GM21737 (cell line): ENCODE data around the gene MSANTD2.

Experiments used
- ATAC-seq: cut with Tn5 transposase; IDR thresholded peaks from one replicate; pipeline ENCODE4 v1.9.1; 2021; ENCODE audit warnings: mild to moderate bottlenecking, moderate library complexity; ENCODE audit not compliant: unreplicated experiment

Gene MSANTD2

DNA sequence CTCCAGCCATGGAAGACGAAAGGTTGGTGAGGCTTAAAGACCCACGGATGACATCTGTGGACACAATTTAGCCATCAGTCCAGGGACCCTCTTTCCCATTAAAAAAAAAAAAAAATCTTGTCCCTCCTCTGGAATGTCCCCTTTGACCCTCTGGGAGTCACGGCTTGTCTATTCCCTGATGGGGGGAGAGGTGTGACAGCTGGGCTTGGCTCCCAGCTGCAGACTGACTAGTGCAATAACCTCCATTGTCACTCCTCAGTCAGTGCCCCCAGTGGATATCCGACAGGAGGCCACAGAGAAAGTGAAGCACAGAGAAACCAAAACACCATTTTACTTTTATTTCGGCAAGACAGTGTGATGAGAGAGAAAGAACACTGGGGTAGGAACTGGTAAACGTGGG, 45.5 kb downstream of the MSANTD2 start:
- no peak for ATAC-seq

DNA sequence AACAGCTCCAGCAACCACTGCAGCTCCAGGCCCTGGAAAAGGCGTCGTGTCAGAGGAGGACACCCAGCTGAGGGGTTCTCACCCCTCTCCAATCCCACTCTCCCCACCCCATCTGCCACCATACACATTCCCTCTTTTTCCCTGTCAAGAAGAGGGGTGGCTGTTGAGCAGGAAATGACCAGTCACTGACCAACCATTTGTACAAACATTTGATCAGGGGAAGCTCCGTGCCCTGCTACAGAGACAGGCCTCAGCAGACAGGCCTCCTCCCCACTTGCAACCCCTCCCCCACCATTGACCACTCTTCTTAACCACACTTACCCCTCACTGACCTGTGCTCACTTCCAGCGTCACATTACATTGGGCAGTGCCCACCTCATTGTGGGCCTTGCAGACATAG, 45.9 kb downstream of the MSANTD2 start:
- ATAC-seq: no peak

GRCh38 chr11:124753624-124754023, 46.6 kb downstream of the MSANTD2 start:
- ATAC-seq: no peak

DNA sequence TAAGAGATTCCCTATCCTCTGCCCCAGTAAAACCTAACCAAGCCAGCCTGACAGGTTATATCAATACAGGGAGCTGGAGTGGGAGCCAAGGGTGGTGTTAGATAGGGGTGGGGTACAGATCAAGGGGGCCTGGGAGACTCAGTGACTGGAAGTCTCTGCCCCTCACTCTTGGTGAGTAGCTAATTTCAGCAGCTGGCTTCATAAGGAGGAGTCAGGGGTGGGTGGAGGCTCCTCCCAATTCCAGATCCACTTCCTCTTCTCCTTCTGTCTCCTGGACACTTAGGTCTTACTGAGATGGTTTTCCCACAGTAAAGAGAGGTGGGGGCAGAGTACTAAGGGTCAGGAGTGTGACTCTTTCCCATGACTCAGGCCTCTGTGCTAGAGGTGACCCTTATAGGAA, 47.0 kb downstream of the MSANTD2 start:
- ATAC-seq: no peak

DNA sequence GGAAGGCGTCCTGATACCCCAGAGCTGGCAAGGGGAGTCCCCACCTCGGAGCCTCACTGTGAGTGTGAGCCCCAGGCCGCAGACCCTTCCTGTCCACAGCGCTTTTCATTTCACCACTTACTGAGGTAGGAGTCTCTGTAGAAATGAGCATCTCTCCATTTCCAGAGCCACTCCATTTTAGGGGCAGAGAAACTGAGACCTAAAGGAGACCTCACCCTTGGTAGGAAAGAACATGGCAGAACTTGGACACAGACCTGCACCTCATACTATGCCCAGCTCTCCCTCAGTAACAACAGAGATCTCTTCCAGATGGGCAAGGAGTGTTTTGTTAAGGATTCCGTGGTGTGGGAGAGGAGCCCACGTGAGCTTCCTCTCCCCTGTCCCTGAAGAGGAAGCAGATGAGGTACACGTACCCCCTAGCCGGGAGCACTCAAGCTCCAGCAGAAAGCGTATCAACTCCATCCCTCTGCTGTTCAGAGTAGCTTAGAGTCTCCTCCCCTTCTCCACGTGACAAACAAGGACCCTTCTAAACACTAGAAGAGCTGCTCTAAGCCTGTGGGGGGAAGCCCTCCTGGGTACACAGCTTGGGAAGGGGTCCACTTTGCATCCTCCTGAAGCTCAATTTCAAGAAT, 47.6 kb downstream of the MSANTD2 start:
- no peak for ATAC-seq

GRCh38 chr11:124751741-124752470, 48.3 kb downstream of the MSANTD2 start, which contains the start of gene VSIG2:
Gene VSIG2 (minus strand): TSS chr11:124752255. CDS start chr11:124752137, 118 bp downstream.
- no peak for ATAC-seq

GRCh38 chr11:124751391-124751740, 48.8 kb downstream of the MSANTD2 start:
- ATAC-seq: no peak

GRCh38 chr11:124749912-124750311, 50.3 kb downstream of the MSANTD2 start:
- ATAC-seq: no peak

GRCh38 chr11:124748481-124749343, 51.5 kb downstream of the MSANTD2 start:
- no peak for ATAC-seq

DNA sequence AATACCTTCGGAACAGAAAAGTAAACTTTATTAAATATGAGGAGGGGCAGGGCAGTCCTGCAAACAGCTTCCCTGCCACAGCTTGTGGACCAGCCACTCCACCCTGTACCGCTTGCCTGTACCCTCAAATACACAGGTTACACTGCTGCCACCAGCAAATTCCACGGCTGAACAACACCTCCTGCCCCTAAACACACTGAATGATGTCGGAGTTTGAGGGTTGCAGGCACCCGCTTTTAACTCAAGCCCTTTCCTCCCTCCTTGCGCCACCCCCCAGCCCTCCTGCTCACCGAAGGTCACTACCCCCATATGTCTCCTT, 52.1 kb downstream of the MSANTD2 start:
- no peak for ATAC-seq

DNA sequence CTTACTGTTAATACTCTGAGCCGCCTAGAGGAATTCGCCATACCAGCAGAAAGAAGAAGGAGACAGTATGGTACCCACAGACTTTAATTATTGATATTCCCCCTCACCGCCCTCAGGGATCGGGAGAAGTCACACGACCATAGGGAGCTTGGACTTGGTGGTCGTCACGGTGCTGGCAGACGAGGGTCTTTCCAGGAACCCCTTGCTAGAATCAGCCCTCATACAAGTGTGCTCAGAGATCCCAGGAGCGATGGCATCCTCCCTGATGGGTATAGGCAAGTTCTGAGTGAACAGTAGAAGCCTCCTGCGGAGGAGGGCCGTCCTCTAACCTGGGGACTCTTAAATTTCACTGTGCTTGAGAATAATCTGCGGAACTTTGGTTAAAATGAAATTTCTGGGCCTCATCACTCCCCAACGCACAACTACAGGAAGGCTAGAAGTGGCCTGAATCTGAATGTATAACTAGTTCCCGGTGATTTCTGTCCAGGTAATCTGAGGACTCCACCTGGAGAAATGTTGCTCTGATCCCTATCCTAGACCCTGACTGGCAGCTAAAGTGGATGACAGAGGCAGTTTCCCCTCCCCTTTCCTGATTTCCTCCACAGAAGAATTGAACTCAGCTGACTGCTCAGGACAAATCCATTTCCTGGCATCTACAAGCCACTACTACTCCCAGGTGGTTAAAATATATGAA, 52.7 kb downstream of the MSANTD2 start:
- no peak for ATAC-seq

DNA sequence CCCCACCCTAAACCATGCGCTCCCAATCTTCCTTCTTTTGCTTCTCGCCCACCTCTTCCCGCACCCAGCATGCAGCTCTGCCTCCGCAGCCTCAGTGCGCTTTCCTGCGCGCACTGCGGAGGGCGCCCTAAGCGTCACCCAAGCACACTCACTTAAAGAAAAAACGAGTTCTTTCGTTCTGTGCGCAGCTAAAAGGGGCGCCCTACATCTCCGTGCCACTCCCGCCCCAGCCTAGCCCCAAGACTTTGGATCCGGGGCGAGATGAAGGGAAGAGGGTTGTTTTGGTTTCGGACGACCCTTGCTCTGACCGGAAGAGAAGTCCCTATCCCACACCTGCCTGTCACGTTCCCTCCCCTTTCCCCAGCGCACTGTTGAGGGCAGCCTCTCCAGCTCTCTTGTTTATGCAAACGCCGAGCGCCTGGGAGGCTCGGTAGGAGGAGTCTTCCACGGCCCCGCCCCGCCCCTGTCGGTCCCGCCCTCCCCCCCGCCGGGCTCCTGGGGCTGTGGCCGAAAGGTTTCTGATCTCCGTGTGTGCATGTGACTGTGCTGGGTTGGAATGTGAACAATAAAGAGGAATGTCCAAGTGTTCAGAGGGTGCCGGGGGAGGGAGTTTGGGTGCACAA, 53.5 kb downstream of the MSANTD2 start:
- peak; percentile 93 for ATAC-seq

DNA sequence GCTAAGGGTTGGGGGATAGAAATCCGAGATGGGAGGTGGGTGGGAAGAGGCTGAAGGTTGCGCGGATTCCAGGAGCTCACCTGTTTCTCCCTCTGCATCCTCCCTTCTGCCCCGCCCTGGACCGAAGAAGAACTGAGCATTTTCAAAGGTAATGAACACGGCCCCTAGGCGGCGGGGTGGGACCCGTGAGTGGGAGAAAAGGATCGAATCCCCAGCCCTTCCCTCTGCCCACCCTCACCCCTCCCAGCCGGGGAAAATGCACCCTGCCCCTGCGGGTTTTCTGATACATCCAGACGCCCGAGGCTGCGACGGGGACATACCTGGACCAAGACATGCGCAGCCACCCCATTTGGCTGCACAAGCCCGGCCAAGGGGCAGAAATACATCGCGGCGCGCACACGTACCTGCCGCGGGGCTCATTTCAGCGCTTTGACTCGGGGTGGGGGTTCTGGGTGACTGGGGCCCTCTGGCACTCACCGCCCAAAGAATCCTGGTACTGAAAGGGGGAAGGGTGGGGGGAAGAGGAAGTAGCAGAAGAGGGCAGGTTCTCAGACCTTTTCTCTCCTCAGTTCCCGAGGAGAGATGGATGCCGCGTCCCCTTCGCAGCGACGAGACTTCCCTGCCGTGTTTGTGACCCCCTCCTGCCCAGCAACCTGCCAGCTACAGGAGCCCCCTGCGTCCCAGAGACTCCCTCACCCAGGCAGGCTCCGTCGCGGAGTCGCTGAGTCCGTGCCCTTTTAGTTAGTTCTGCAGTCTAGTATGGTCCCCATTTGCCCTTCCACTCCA, 54.2 kb downstream of the MSANTD2 start:
- no peak for ATAC-seq

- ATAC-seq: no peak
Measured at GRCh38 chr11:124745270-124745834, 54.9 kb downstream of the MSANTD2 start.

DNA sequence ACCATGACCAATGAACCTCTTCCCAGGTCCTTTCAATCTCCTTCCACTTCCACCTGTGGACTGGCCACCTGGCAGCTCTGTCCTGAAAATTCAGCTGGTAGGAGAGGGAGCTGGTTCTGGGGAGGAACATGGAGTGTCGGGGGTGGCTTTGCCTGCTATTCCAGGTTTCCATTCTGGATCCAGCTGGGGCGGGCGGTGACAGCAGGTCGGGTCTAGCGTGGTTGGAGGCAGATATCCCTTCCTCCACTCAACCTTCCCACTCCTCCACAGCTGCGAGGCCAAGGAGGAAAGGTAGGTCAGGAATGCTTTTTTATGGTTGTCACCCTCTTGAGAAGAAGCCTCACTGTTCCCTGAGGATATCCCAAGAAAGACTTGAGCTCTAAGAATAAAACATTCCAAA, 57.2 kb downstream of the MSANTD2 start:
- ATAC-seq: no peak

DNA sequence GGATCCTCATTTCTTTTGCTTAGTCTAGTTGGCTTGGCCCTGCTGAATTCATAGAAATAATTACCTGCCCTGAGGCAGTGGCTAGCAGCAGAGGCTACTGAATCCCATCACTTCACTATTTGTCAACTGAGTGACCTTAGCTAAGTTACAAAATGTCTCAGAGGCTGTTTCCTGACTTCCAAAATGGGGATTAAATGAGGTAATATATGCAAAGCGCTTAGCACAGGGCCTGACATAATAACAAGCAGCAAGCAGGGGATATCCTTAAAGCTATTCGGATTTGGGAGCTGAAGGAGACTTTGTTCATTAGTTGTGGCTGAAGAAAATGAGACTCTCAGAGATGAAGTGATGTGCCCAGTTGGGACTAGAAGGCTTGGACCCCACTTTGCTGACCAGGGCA, 57.7 kb downstream of the MSANTD2 start:
- ATAC-seq: no peak

DNA sequence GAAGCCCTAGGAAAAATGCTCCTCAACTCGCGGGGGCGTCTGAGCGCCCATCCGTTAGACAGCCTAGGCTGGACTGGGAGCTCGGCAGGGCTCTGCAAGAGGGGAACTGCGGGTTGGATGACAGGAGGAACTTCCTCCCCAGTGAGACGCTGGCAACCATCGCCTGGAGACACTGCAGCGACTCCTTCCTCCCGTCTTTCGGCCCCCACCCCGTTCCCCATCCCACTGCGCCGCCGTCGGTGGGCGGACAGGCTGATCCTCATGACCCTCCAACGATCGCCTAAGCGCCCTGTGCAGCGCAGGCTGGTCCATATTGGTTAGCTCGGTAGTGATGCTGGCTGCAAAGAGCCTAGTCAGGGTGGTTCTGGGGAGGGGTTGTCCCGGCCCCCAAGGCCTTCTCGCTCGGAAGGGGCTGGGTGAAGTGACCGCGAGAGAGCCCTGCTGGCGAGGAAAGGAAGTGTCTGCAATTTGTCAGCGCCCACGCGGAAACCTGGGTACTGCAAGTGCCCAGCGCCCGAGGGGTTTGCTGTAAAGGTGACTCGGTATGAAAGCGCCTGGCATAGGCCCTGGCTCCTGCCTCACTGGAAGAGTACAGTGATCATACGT, 59.8 kb downstream of the MSANTD2 start:
- ATAC-seq: peak; percentile 38

GRCh38 chr11:124739479-124740276, 60.5 kb downstream of the MSANTD2 start, which contains the start of gene NRGN:
Gene NRGN (plus strand): TSS chr11:124739942. CDS start chr11:124740085, 143 bp downstream.
- peak; percentile 98 for ATAC-seq
